ENCODE results near the gene FRRS1L.

The FRRS1L gene

DNA sequence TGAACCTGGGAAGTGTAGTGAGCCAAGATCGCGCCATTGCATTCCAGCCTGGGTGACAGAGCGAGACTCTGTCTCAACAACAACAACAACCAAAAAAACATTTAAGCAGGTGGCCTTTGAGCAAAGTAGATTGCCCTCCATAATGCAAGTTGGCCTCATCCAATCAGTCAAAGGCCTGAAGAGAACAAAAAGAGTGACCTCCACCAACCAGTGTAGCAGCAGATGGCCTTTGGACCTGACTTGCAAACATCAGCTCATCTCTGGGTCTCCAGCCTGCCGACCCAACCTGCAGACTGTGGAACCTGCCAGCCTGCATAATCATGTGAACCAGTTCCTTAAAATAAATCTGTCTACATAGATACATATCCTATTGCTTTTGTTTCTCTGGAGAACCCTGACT lies 7.5 kb downstream of the FRRS1L start (continued):
- TF ChIP-seq, protein P1, sequence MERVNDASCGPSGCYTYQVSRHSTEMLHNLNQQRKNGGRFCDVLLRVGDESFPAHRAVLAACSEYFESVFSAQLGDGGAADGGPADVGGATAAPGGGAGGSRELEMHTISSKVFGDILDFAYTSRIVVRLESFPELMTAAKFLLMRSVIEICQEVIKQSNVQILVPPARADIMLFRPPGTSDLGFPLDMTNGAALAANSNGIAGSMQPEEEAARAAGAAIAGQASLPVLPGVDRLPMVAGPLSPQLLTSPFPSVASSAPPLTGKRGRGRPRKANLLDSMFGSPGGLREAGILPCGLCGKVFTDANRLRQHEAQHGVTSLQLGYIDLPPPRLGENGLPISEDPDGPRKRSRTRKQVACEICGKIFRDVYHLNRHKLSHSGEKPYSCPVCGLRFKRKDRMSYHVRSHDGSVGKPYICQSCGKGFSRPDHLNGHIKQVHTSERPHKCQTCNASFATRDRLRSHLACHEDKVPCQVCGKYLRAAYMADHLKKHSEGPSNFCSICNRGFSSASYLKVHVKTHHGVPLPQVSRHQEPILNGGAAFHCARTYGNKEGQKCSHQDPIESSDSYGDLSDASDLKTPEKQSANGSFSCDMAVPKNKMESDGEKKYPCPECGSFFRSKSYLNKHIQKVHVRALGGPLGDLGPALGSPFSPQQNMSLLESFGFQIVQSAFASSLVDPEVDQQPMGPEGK (CRISPR knock-in tag; IDR thresholded peaks at IDR 0.05; ENCODE audit: borderline replicate concordance): no peak
- TF ChIP-seq, protein P2, sequence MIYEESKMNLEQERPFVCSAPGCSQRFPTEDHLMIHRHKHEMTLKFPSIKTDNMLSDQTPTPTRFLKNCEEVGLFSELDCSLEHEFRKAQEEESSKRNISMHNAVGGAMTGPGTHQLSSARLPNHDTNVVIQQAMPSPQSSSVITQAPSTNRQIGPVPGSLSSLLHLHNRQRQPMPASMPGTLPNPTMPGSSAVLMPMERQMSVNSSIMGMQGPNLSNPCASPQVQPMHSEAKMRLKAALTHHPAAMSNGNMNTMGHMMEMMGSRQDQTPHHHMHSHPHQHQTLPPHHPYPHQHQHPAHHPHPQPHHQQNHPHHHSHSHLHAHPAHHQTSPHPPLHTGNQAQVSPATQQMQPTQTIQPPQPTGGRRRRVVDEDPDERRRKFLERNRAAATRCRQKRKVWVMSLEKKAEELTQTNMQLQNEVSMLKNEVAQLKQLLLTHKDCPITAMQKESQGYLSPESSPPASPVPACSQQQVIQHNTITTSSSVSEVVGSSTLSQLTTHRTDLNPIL (CRISPR knock-in tag; IDR thresholded peaks at IDR 0.05; ENCODE audit: low read depth): no peak
- no peak for TF ChIP-seq ZNF70 (CRISPR knock-in tag; IDR thresholded peaks at IDR 0.05)
- no peak for TF ChIP-seq ESRRG (CRISPR knock-in tag; IDR thresholded peaks at IDR 0.05)
- TF ChIP-seq, protein P3, sequence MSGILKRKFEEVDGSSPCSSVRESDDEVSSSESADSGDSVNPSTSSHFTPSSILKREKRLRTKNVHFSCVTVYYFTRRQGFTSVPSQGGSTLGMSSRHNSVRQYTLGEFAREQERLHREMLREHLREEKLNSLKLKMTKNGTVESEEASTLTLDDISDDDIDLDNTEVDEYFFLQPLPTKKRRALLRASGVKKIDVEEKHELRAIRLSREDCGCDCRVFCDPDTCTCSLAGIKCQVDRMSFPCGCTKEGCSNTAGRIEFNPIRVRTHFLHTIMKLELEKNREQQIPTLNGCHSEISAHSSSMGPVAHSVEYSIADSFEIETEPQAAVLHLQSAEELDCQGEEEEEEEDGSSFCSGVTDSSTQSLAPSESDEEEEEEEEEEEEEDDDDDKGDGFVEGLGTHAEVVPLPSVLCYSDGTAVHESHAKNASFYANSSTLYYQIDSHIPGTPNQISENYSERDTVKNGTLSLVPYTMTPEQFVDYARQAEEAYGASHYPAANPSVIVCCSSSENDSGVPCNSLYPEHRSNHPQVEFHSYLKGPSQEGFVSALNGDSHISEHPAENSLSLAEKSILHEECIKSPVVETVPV (CRISPR knock-in tag; IDR thresholded peaks at IDR 0.05): no peak

DNA sequence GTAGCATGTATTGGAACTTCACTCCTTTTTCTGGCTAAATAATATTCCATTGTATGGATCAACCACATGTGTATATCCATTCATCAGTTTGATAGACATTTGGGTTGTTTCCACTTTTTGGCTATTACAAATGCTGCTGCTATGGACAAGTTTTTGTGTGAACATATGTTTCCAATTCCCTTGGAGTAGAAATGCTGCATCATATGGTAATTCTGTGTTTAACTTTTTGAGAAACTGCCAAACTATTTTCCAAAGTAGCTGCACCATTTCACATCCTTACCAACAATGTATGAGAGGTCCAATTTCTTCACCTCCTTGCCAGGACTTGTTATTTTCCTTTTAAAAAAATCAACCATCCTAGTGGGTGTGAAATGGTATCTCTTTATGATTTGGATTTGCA lies 8.4 kb downstream of the FRRS1L start:
- no peak for ATAC-seq
- TF ChIP-seq TOX (CRISPR knock-in tag; IDR thresholded peaks at IDR 0.05; ENCODE audit: borderline replicate concordance) (no peak), ISL1 (CRISPR knock-in tag; IDR thresholded peaks at IDR 0.05) (no peak), CSDC2 (CRISPR knock-in tag; IDR thresholded peaks at IDR 0.05) (no peak), GLIS3 (CRISPR knock-in tag; IDR thresholded peaks at IDR 0.05) (no peak), ZFP30 (CRISPR knock-in tag; IDR thresholded peaks at IDR 0.05) (no peak), TCF4 (CRISPR knock-in tag; IDR thresholded peaks at IDR 0.05; ENCODE audit: borderline replicate concordance) (no peak), ZNF70 (CRISPR knock-in tag; IDR thresholded peaks at IDR 0.05) (no peak), RARB (CRISPR knock-in tag; IDR thresholded peaks at IDR 0.05) (no peak)
- TF ChIP-seq, protein P4, sequence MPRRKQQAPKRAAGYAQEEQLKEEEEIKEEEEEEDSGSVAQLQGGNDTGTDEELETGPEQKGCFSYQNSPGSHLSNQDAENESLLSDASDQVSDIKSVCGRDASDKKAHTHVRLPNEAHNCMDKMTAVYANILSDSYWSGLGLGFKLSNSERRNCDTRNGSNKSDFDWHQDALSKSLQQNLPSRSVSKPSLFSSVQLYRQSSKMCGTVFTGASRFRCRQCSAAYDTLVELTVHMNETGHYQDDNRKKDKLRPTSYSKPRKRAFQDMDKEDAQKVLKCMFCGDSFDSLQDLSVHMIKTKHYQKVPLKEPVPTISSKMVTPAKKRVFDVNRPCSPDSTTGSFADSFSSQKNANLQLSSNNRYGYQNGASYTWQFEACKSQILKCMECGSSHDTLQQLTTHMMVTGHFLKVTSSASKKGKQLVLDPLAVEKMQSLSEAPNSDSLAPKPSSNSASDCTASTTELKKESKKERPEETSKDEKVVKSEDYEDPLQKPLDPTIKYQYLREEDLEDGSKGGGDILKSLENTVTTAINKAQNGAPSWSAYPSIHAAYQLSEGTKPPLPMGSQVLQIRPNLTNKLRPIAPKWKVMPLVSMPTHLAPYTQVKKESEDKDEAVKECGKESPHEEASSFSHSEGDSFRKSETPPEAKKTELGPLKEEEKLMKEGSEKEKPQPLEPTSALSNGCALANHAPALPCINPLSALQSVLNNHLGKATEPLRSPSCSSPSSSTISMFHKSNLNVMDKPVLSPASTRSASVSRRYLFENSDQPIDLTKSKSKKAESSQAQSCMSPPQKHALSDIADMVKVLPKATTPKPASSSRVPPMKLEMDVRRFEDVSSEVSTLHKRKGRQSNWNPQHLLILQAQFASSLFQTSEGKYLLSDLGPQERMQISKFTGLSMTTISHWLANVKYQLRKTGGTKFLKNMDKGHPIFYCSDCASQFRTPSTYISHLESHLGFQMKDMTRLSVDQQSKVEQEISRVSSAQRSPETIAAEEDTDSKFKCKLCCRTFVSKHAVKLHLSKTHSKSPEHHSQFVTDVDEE (CRISPR knock-in tag; IDR thresholded peaks at IDR 0.05): no peak
- TF ChIP-seq, protein P3 (CRISPR knock-in tag; IDR thresholded peaks at IDR 0.05): no peak
- TF ChIP-seq, protein P2 (CRISPR knock-in tag; IDR thresholded peaks at IDR 0.05; ENCODE audit: low read depth): no peak
- TF ChIP-seq, protein P1 (CRISPR knock-in tag; IDR thresholded peaks at IDR 0.05; ENCODE audit: borderline replicate concordance): no peak

DNA sequence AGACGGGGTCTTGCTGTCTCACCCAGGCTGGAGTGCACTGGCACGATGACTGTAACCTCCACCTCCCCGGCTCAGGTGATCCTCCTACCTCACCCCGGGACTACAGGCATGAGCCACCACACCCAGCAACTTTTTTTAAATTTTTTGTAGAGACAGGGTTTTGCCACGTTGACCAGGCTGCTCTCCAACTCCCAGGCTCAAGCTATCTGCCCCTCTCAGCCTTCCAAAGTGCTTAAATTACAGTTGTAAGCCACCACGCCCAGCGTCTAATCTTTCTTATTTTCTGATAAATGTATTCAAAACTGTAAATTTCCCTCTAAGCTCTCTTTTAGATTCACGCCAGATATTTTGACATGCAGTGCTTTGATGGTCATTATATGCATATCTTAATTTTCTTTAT lies 10.3 kb downstream of the FRRS1L start:
- no peak for ATAC-seq
- TF ChIP-seq ESRRG (CRISPR knock-in tag; IDR thresholded peaks at IDR 0.05) (no peak), TCF4 (CRISPR knock-in tag; IDR thresholded peaks at IDR 0.05; ENCODE audit: borderline replicate concordance) (no peak), BACH2 (CRISPR knock-in tag; IDR thresholded peaks at IDR 0.05; ENCODE audit: borderline replicate concordance) (no peak), ZFP3 (CRISPR knock-in tag; IDR thresholded peaks at IDR 0.05) (no peak), ISL1 (CRISPR knock-in tag; IDR thresholded peaks at IDR 0.05) (no peak), TOX (CRISPR knock-in tag; IDR thresholded peaks at IDR 0.05; ENCODE audit: borderline replicate concordance) (no peak), ZFP30 (CRISPR knock-in tag; IDR thresholded peaks at IDR 0.05) (no peak), RARB (CRISPR knock-in tag; IDR thresholded peaks at IDR 0.05) (no peak), CSDC2 (CRISPR knock-in tag; IDR thresholded peaks at IDR 0.05) (no peak), OSR1 (CRISPR knock-in tag; IDR thresholded peaks at IDR 0.05) (no peak), ZNF70 (CRISPR knock-in tag; IDR thresholded peaks at IDR 0.05) (no peak), GLIS3 (CRISPR knock-in tag; IDR thresholded peaks at IDR 0.05) (no peak), PPARA (CRISPR knock-in tag; IDR thresholded peaks at IDR 0.05; ENCODE audit: borderline replicate concordance) (no peak), ZC3H10 (CRISPR knock-in tag; IDR thresholded peaks at IDR 0.05) (no peak)
- TF ChIP-seq, protein P2 (CRISPR knock-in tag; IDR thresholded peaks at IDR 0.05; ENCODE audit: low read depth): no peak
- TF ChIP-seq, protein P3 (CRISPR knock-in tag; IDR thresholded peaks at IDR 0.05): no peak

All from SK-N-SH treated with all-trans-retinoic acid at 6 μM for 48 hours (cell line).